Tibial nerve (tissue), 4 donors: Measurements from ENCODE around the gene PDCD1. TPM values are rescaled to one million over a fixed set of nuclear protein-coding genes. Genes with fewer than 3 reads are reported as not detected.

Experiments
- DNase-seq, 2 donors: peaks; one replicate each; pipeline ENCODE4 v3.0.0-alpha.2; 2019; ENCODE audit warnings: low spot score in 2 of 2
- H3K27ac ChIP-seq, 4 donors: fragments of 200-600 bp; sonication (generic) in 3 of 4; one replicate each; pipeline ENCODE4 v1.5.1; 2017 to 2019; ENCODE audit warnings: mild to moderate bottlenecking in 1 of 4
- H3K27me3 ChIP-seq, 2 donors: fragments of 200-600 bp; sonication (generic) in 1 of 2; one replicate each; pipeline versions ENCODE4 v1.5.1 to v1.6.0; 2017 to 2019
- H3K36me3 ChIP-seq, 3 donors: fragments of 200-600 bp; sonication (generic); one replicate each; pipeline ENCODE4 v1.5.1; 2018 to 2019
- H3K4me1 ChIP-seq, 4 donors: fragments of 200-600 bp; sonication (generic) in 3 of 4; one replicate each; pipeline ENCODE4 v1.5.1; 2017 to 2019
- H3K4me3 ChIP-seq, 4 donors: fragments of 200-600 bp; sonication (generic) in 3 of 4; one replicate each; pipeline ENCODE4 v1.5.1; 2017 to 2019; ENCODE audit warnings: mild to moderate bottlenecking in 1 of 4, moderate library complexity in 1 of 4
- H3K9me3 ChIP-seq, 4 donors: fragments of 200-600 bp; sonication (generic) in 3 of 4; one replicate each; pipeline ENCODE4 v1.5.1; 2017 to 2019
- EP300 ChIP-seq, 2 donors: sonication (generic); formaldehyde crosslinking; IDR thresholded peaks; one replicate each; pipeline ENCODE4 v1.6.1; 2017; ENCODE audit warnings: antibody characterized with exemption in 2 of 2, mild to moderate bottlenecking in 1 of 2
- POLR2A ChIP-seq, 2 donors: fragments of 450-650 bp; IDR thresholded peaks; one replicate each; pipeline ENCODE4 v1.6.1; 2017; ENCODE audit warnings: antibody characterized with exemption in 2 of 2, mild to moderate bottlenecking in 2 of 2, moderate library complexity in 2 of 2
- WGBS, 2 donors: methylation state at CpG; one replicate each; pipeline ENCODE4 v1.1.5; 2018; 5-methylcytosine and 5-hydroxymethylcytosine counted together
- total RNA-seq, 4 donors: library from RNA; depleted of rRNA; stranded (reverse); fragments of >200 nt; gene quantifications; one replicate each; pipeline ENCODE4 v1.1.0, GENCODE V29; 2016
- TF ChIP-seq, protein P1 (sequence below), 5 experiments: fragments of 200-600 bp in 3 of 5; fragments of 450-650 bp in 2 of 5; sonication (generic) in 3 of 5; IDR thresholded peaks; one replicate each; pipeline ENCODE4 v1.5.1; 2016 to 2019; ENCODE audit warnings: antibody characterized with exemption in 5 of 5, mild to moderate bottlenecking in 3 of 5, moderate library complexity in 2 of 5

Gene PDCD1
- total RNA-seq, 4 donors from 2014 or later, result 0.22 to 0.60 (median 0.42) TPM; not detected in 1

DNA sequence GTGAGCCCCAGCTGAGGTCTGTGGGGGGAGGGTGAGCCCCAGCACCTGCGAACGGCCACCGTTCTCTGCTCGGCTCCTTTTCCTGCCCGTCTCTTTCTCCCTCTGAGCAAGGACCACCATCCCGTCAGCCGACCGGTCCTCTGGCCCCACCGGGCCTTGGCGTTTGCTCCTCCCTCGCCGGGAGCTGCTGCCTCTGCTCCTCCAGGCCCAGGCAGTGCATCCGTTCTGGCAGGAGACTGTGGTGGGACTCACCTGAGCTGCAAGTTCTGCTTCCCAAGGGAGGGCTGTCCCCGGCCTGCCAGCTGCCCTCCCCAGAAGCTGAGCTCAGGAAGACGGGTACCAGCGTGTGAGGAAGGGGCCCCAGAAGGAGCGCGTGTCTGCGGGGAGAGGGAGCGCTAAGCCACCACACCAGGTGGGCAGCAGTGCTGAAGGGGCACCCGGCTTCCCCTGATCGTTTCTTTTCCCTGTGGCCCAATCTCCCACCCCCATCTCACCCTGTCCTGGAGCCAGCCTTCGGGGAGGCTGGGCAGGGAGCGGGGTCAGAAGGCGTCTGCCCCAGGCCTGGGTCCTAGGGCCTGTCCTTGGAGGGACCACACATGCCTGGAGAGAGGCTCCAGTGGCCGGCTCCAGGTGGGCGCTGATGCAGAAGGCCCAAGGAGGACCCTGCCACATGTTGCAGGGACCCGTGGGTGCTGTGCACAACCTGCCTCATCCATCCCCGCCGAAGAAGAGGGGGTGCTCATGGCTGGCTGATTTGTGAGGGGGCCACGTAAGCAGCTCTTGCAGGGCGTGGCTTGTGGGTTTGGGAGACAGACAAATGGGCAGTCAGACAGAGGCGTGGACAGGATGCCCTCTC, 8.3 kb upstream of the PDCD1 start:
- Histone ChIP-seq H3K36me3 (no peaks in the 10 kb centered on the region), H3K27ac (no peak overlapping the region), H3K9me3 (no peaks in the 10 kb centered on the region), H3K4me3 (no peak overlapping the region), H3K27me3 (peaks cover 4 to 76% of the 10 kb centered on the region in 2 donors), H3K4me1 (peaks cover 0 to 11% (median 0%) of the 10 kb centered on the region in 4 donors)
- TF ChIP-seq, protein P1, sequence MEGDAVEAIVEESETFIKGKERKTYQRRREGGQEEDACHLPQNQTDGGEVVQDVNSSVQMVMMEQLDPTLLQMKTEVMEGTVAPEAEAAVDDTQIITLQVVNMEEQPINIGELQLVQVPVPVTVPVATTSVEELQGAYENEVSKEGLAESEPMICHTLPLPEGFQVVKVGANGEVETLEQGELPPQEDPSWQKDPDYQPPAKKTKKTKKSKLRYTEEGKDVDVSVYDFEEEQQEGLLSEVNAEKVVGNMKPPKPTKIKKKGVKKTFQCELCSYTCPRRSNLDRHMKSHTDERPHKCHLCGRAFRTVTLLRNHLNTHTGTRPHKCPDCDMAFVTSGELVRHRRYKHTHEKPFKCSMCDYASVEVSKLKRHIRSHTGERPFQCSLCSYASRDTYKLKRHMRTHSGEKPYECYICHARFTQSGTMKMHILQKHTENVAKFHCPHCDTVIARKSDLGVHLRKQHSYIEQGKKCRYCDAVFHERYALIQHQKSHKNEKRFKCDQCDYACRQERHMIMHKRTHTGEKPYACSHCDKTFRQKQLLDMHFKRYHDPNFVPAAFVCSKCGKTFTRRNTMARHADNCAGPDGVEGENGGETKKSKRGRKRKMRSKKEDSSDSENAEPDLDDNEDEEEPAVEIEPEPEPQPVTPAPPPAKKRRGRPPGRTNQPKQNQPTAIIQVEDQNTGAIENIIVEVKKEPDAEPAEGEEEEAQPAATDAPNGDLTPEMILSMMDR (IDR thresholded peaks at IDR 0.05), result no peak
- TF ChIP-seq POLR2A (IDR thresholded peaks at IDR 0.05) (no peak), EP300 (IDR thresholded peaks at IDR 0.05) (no peak)
- DNase-seq, result no peak
- WGBS, 2 donors, result 47 to 55% methylated on average over 27 to 28 of the region's 33 CpGs

DNA sequence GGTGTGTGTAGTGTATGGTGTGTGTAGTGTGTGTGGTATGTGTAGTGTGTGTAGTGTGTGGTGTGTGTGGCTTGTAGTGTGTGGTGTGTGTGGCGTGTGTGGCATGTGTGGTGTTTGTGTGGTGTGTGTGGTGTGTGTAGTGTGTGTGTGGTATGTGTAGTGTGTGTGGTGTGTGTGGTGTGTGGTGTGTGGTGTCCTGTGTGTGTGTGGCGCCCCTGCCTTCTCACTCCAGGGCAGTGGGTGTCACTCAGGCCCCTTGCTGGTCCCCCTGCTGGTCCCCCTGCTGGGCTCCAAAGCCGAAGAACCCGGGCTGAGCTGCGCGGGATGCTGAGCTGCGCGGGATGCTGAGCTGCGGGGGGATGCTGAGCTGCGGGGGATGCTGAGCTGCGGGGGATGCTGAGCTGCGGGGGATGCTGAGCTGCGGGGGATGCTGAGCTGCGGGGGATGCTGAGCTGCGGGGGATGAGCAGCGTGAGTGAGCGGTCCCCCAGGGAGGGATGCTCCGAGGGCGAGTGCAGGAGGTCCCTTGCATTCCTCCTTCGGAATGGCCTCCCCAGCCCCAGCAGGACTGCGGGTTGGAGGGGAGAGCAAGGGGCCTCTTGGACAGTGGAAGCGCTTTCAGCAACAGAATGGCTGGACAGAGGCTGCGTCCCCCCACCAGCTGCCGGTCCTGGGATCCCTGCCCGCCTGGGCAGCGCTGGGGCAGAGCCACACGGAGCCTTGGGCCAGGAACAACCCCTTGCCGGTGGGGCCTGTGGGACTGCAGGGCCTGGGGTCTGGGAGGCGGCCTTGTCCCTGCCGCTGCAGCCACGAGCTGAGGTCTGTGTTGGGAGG, 7.5 kb upstream of the PDCD1 start:
- no peaks in the 10 kb centered on the region for H3K36me3 ChIP-seq
- 9 to 12% methylated on average over 21 to 28 of the region's 31 CpGs for WGBS, 2 donors
- no peak for DNase-seq
- H3K4me1 ChIP-seq, result peaks cover 0 to 11% (median 0%) of the 10 kb centered on the region in 4 donors
- H3K9me3 ChIP-seq, result no peaks in the 10 kb centered on the region
- no peak overlapping the region for H3K27ac ChIP-seq
- no peak for TF ChIP-seq POLR2A (IDR thresholded peaks at IDR 0.05)
- TF ChIP-seq, protein P1 (IDR thresholded peaks at IDR 0.05), result no peak
- no peak for TF ChIP-seq EP300 (IDR thresholded peaks at IDR 0.05)
- H3K4me3 ChIP-seq, result no peak overlapping the region
- H3K27me3 ChIP-seq, result peaks cover 4 to 81% of the 10 kb centered on the region in 2 donors

DNA sequence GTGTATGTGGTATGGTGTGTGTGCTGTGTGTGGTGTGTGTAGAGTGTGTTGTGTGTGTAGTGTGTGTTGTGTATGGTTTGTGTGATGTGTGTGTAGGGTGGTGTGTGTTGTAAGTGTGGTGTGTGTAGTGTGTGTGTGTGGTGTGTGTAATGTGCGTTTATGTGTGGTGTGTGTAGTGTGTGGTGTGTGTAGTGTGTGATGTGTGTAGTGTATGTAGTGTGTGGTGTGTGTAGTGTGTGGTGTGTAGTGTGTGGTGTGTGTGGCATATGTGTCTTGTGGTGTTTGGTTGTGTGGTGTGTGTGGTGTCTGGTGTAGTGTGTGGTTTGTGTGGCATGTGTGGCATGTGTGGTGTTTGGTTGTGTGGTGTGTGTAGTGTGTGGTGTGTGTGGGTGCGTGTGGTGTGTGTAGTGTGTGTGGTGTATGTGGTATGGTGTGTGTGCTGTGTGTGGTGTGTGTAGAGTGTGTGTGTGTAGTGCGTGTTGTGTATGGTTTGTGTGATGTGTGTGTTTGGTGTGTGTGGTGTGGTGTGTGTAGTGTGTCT, 6.8 kb upstream of the PDCD1 start:
- 84% methylated on average over 3 of the region's 3 CpGs for WGBS, 2 donors
- no peak for TF ChIP-seq POLR2A (IDR thresholded peaks at IDR 0.05)
- no peak for TF ChIP-seq EP300 (IDR thresholded peaks at IDR 0.05)
- TF ChIP-seq, protein P1 (IDR thresholded peaks at IDR 0.05), result no peak
- no peaks in the 10 kb centered on the region for H3K9me3 ChIP-seq
- H3K36me3 ChIP-seq, result no peaks in the 10 kb centered on the region
- H3K4me1 ChIP-seq, result peaks cover 0 to 15% (median 4%) of the 10 kb centered on the region in 4 donors
- DNase-seq, result no peak
- H3K27me3 ChIP-seq, result peaks cover 4 to 81% of the 10 kb centered on the region in 2 donors
- H3K4me3 ChIP-seq, result no peak overlapping the region
- no peak overlapping the region for H3K27ac ChIP-seq

DNA sequence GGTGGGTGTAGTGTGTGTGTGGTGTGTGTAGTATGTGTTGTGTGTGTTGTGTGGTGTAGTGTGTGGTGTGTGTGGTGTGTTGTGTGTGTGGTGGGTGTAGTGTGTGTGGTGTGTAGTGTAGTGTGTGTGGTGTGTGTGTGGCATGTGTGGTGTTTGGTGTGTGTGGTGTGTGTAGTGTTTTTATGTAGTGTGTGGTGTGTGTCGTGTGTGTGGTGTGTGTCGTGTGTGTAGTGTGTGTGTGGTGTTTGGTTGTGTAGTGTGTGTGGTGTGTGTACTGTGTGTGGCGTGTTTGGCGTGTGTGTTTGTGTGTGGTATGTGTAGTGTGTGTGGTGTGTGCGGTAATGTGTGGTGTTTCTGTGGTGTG, 6.1 kb upstream of the PDCD1 start:
- H3K4me3 ChIP-seq, result no peak overlapping the region
- 91 to 96% methylated on average over 5 of the region's 5 CpGs for WGBS, 2 donors
- no peak overlapping the region for H3K27ac ChIP-seq
- H3K4me1 ChIP-seq, result peaks cover 0 to 21% (median 11%) of the 10 kb centered on the region in 4 donors
- no peaks in the 10 kb centered on the region for H3K36me3 ChIP-seq
- TF ChIP-seq EP300 (IDR thresholded peaks at IDR 0.05), result no peak
- TF ChIP-seq, protein P1 (IDR thresholded peaks at IDR 0.05), result no peak
- no peak for TF ChIP-seq POLR2A (IDR thresholded peaks at IDR 0.05)
- peaks cover 4 to 75% of the 10 kb centered on the region in 2 donors for H3K27me3 ChIP-seq
- H3K9me3 ChIP-seq, result no peaks in the 10 kb centered on the region
- DNase-seq, result no peak
